ENCODE results near the gene ANXA1.
A peak's percentile ranks its signal among the peaks of the same experiment; 100 is the strongest.

Gene ANXA1

DNA sequence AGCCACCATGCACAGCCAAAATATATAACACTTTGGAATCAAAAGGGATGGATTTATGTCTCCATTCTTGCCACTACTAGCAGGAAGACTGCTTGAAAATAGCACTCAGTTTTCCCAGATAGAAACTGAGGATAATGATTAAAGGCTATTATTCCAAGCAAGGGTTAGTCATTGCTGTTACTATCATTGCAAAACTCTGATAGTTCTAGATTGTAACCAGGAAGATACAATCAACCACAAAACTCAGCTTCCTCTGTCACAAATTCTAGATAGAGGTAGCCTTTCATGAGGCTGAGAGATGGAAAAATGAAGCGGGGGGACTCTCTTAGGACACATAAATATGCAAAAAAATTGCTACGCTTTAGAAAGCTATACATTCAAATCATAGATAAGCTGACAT, 3.1 kb downstream of the ANXA1 start:
- TF ChIP-seq MAX (IDR thresholded peaks at IDR 0.05; ENCODE audit: low read depth, low read length) (no peak), POLR2A (IDR thresholded peaks at IDR 0.05; ENCODE audit: extremely low read depth, insufficient read length) (no peak), MYC (IDR thresholded peaks at IDR 0.05; ENCODE audit: low read depth, low read length) (no peak)
- TF ChIP-seq, protein P1, sequence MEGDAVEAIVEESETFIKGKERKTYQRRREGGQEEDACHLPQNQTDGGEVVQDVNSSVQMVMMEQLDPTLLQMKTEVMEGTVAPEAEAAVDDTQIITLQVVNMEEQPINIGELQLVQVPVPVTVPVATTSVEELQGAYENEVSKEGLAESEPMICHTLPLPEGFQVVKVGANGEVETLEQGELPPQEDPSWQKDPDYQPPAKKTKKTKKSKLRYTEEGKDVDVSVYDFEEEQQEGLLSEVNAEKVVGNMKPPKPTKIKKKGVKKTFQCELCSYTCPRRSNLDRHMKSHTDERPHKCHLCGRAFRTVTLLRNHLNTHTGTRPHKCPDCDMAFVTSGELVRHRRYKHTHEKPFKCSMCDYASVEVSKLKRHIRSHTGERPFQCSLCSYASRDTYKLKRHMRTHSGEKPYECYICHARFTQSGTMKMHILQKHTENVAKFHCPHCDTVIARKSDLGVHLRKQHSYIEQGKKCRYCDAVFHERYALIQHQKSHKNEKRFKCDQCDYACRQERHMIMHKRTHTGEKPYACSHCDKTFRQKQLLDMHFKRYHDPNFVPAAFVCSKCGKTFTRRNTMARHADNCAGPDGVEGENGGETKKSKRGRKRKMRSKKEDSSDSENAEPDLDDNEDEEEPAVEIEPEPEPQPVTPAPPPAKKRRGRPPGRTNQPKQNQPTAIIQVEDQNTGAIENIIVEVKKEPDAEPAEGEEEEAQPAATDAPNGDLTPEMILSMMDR (IDR thresholded peaks at IDR 0.05; ENCODE audit: low read depth, low read length) = no peak
- DNase-seq (ENCODE audit: low read depth) = peak; percentile 58
- H3K4me3 ChIP-seq (ENCODE audit: low read depth, low read length) = peak overlapping the region; percentile 78

GRCh38 chr9:73155377-73155776, 3.7 kb downstream of the ANXA1 start:
- H3K4me3 ChIP-seq (ENCODE audit: low read depth, low read length) = no peak overlapping the region
- no peak for DNase-seq (ENCODE audit: low read depth)
- TF ChIP-seq, protein P1 (IDR thresholded peaks at IDR 0.05; ENCODE audit: low read depth, low read length) = no peak
- TF ChIP-seq MAX (IDR thresholded peaks at IDR 0.05; ENCODE audit: low read depth, low read length) (no peak), MYC (IDR thresholded peaks at IDR 0.05; ENCODE audit: low read depth, low read length) (no peak), POLR2A (IDR thresholded peaks at IDR 0.05; ENCODE audit: extremely low read depth, insufficient read length) (no peak)

DNA sequence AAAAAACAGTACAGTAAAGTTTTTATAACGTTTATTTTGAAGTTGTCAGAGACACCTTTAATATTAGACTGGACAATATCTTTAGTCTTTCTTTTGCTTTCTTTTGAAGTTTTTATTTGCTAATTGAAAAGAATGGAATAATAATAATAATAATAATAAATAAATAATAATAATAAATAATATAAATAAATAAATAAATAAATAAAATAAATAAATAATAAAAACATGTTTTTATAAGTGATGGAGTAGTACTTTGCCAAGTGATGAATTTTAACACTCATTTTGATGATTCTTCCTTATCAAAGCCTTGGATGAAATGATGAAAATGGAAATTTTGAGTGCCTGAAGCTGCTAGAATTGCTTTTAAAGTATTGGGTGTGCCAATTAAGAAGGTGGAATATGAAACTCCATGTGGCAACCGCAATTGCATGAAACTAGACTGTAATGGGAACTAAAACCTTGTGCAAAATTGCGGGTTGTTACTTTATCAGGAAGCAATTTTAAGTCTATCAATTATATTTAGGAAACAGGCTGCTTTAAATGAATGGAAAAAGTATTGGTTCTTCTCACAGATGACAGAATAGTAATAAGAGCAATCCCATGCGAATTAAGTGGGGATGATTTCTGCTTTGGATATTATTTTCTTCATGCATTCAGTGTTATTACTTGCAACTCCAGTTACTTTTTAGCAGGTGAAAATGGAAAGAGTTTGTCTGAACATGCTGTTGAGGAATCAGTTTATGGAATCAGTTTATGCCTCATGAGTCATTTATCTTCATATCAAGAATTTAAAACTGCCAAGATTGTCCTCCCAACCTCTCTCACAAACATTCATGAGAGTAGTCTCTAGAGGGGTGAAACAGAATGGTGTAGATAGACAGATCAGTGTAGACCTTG, 4.6 kb downstream of the ANXA1 start:
- no peak overlapping the region for H3K4me3 ChIP-seq (ENCODE audit: low read depth, low read length)
- TF ChIP-seq MAX (IDR thresholded peaks at IDR 0.05; ENCODE audit: low read depth, low read length) = no peak
- no peak for TF ChIP-seq MYC (IDR thresholded peaks at IDR 0.05; ENCODE audit: low read depth, low read length)
- TF ChIP-seq, protein P1 (IDR thresholded peaks at IDR 0.05; ENCODE audit: low read depth, low read length) = no peak
- TF ChIP-seq POLR2A (IDR thresholded peaks at IDR 0.05; ENCODE audit: extremely low read depth, insufficient read length) = no peak
- no peak for DNase-seq (ENCODE audit: low read depth)

DNA sequence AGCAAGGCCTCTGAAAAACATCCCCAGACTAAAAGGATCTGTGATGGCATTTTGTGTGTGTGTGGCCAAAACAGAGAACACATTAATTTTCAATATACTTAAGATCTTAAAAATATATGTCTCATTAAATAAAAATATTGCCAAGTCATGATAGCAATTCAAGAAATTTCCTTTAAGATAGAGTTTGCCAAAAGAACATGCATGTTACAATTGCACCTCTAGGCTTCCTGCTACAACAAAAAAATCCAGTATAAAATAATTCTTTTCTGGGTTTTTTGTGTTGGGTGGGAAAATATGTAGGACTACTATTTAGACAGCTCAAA, 5.2 kb downstream of the ANXA1 start:
- no peak for DNase-seq (ENCODE audit: low read depth)
- TF ChIP-seq, protein P1 (IDR thresholded peaks at IDR 0.05; ENCODE audit: low read depth, low read length) = no peak
- no peak for TF ChIP-seq MAX (IDR thresholded peaks at IDR 0.05; ENCODE audit: low read depth, low read length)
- TF ChIP-seq POLR2A (IDR thresholded peaks at IDR 0.05; ENCODE audit: extremely low read depth, insufficient read length) = no peak
- TF ChIP-seq MYC (IDR thresholded peaks at IDR 0.05; ENCODE audit: low read depth, low read length) = no peak
- no peak overlapping the region for H3K4me3 ChIP-seq (ENCODE audit: low read depth, low read length)

GRCh38 chr9:73157811-73158210, 6.1 kb downstream of the ANXA1 start:
- no peak for DNase-seq (ENCODE audit: low read depth)
- H3K4me3 ChIP-seq (ENCODE audit: low read depth, low read length) = no peak overlapping the region

More at GRCh38 chr9:73157811-73158210, 6.1 kb downstream of the ANXA1 start:
- TF ChIP-seq POLR2A (IDR thresholded peaks at IDR 0.05; ENCODE audit: extremely low read depth, insufficient read length) (no peak), MAX (IDR thresholded peaks at IDR 0.05; ENCODE audit: low read depth, low read length) (no peak), MYC (IDR thresholded peaks at IDR 0.05; ENCODE audit: low read depth, low read length) (no peak)
- TF ChIP-seq, protein P1 (IDR thresholded peaks at IDR 0.05; ENCODE audit: low read depth, low read length) = no peak
